Measurements from ENCODE around the gene MRC2. TPM values are rescaled to one million over a fixed set of nuclear protein-coding genes. Genes with fewer than 3 reads are reported as not detected.

MRC2 gene
- total and polyA plus RNA-seq, 2 experiments from 2014 or later: 104 to 121 TPM

GRCh38 chr17:62724398-62725146 is 97.1 kb downstream of the MRC2 start:
- Histone ChIP-seq H3K4me3 (no peak overlapping the region), H3K36me3 (replicated peaks; ENCODE audit: insufficient read depth, low read depth) (no peaks in the 10 kb centered on the region), H4K20me1 (ENCODE audit: insufficient read depth, poor library complexity, severe bottlenecking) (no peaks in the 10 kb centered on the region), H3K9me3 (ENCODE audit: low read depth) (no peaks in the 10 kb centered on the region), H3K9me2 (replicated peaks; ENCODE audit: insufficient read depth) (no peaks in the 10 kb centered on the region), H3K27ac (no peak overlapping the region), H2AFZ (no peak overlapping the region), H3K79me2 (no peaks in the 10 kb centered on the region), H3K4me1 (ENCODE audit: insufficient read depth) (no peaks in the 10 kb centered on the region), H3K4me2 (no peak overlapping the region), H3K27me3 (no peaks in the 10 kb centered on the region)
- DNase-seq (ENCODE audit: low spot score): no peak
- 66% methylated on average over 16 of the region's 16 CpGs for WGBS (ENCODE audit: low lambda C conversion rate, missing lambda C conversion rate)
- TF ChIP-seq EZH2phosphoT487 (IDR thresholded peaks at IDR 0.05; ENCODE audit: low read depth, severe bottlenecking, unreplicated experiment) (no peak), EZH2 (IDR thresholded peaks at IDR 0.05; ENCODE audit: borderline replicate concordance) (no peak), CTCF (IDR thresholded peaks at IDR 0.05; ENCODE audit: poor library complexity) (no peak)

DNA sequence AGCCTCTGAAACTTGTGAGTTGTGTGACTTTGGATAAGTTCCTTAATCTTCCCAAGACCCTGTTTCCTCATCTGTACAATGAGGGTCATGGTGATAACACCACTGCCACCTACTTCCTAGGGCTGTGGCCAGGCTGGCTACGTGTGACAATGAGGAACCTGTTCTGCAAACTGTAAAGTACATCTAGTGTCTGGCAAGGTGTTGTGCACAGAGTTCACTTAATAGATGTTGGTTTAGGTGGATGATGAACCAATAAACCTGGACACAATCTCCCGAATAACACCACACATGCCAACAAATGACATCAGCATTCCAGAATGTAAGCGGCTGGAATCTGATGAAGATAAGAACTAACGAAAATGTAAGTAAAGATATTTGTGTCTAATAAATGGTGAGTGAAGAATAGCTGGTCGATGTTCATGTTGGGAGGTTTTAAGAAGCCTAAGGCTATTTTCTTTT is 98.3 kb downstream of the MRC2 start:
- no peaks in the 10 kb centered on the region for H4K20me1 ChIP-seq (ENCODE audit: insufficient read depth, poor library complexity, severe bottlenecking)
- no peaks in the 10 kb centered on the region for H3K9me2 ChIP-seq (replicated peaks; ENCODE audit: insufficient read depth)
- no peaks in the 10 kb centered on the region for H3K27me3 ChIP-seq
- no peaks in the 10 kb centered on the region for H3K9me3 ChIP-seq (ENCODE audit: low read depth)
- no peaks in the 10 kb centered on the region for H3K36me3 ChIP-seq (replicated peaks; ENCODE audit: insufficient read depth, low read depth)
- no peaks in the 10 kb centered on the region for H3K79me2 ChIP-seq
- no peak overlapping the region for H3K4me3 ChIP-seq
- TF ChIP-seq EZH2phosphoT487 (IDR thresholded peaks at IDR 0.05; ENCODE audit: low read depth, severe bottlenecking, unreplicated experiment) (no peak), EZH2 (IDR thresholded peaks at IDR 0.05; ENCODE audit: borderline replicate concordance) (no peak), CTCF (IDR thresholded peaks at IDR 0.05; ENCODE audit: poor library complexity) (no peak)
- no peak overlapping the region for H2AFZ ChIP-seq
- H3K4me1 ChIP-seq (ENCODE audit: insufficient read depth): no peaks in the 10 kb centered on the region
- WGBS (ENCODE audit: low lambda C conversion rate, missing lambda C conversion rate): 28% methylated on average over 5 of the region's 5 CpGs
- peak overlapping the region; percentile 20 for H3K4me2 ChIP-seq
- H3K27ac ChIP-seq: no peak overlapping the region
- no peak for DNase-seq (ENCODE audit: low spot score)

DNA sequence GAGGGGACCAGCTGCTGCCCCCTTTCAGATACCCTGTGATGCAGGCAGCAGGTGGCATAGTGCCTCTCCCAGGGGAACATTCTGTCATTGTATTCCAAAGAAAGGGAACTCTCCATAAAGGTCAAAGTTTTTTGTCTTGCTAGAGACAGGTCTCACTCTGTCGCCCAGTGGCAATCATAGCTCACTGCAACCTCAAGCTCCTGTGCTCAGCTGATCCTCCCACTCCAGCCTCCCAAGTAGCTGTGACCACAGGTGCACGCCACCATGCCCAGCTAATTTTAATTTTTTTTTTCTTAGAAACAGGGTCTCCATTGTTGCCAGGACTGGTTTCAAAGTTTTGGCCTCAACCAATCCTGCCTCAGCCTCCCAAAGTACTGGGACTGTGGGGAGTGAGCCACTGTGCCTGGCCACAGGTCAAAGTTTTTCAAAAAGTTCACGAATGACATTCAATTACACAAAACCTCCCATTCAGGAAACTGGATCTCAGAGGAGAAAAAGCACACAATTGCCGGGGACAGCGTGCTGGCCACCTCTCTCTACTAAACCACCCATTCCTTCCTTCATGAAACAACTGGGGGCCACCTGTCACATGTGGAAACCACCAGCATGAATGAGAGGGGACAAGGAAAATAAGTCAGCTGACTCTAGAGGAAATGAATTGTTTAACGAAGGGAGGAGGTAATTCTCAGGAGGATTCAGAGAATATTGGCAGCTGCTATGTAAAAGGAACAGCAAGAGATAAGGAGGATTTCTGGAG is 100.6 kb downstream of the MRC2 start:
- 93% methylated on average over 6 of the region's 6 CpGs for WGBS (ENCODE audit: low lambda C conversion rate, missing lambda C conversion rate)

More for the DNA sequence above, 100.6 kb downstream of the MRC2 start:
- H3K79me2 ChIP-seq: no peaks in the 10 kb centered on the region
- no peak overlapping the region for H3K4me3 ChIP-seq
- H3K27ac ChIP-seq: no peak overlapping the region
- H3K9me3 ChIP-seq (ENCODE audit: low read depth): no peaks in the 10 kb centered on the region
- no peak for TF ChIP-seq CTCF (IDR thresholded peaks at IDR 0.05; ENCODE audit: poor library complexity)
- TF ChIP-seq EZH2phosphoT487 (IDR thresholded peaks at IDR 0.05; ENCODE audit: low read depth, severe bottlenecking, unreplicated experiment): no peak
- TF ChIP-seq EZH2 (IDR thresholded peaks at IDR 0.05; ENCODE audit: borderline replicate concordance): no peak
- H3K36me3 ChIP-seq (replicated peaks; ENCODE audit: insufficient read depth, low read depth): no peaks in the 10 kb centered on the region
- no peak overlapping the region for H3K4me2 ChIP-seq
- H3K27me3 ChIP-seq: no peaks in the 10 kb centered on the region
- H3K9me2 ChIP-seq (replicated peaks; ENCODE audit: insufficient read depth): no peaks in the 10 kb centered on the region
- no peak overlapping the region for H2AFZ ChIP-seq
- H4K20me1 ChIP-seq (ENCODE audit: insufficient read depth, poor library complexity, severe bottlenecking): no peaks in the 10 kb centered on the region
- DNase-seq (ENCODE audit: low spot score): no peak
- no peaks in the 10 kb centered on the region for H3K4me1 ChIP-seq (ENCODE audit: insufficient read depth)

All from hepatocyte (in vitro differentiated cells).